GM19463 (cell line): ENCODE data around the gene CDHR1.
A peak's percentile ranks its signal among the peaks of the same experiment; 100 is the strongest.
"Not testable (repeated sequence)": the region's sequence is repeated elsewhere in the genome, so short reads cannot be mapped to it uniquely, and the experiment has no call there.

Experiments used
- ATAC-seq: cut with Tn5 transposase; IDR thresholded peaks from one replicate; pipeline ENCODE4 v1.9.1; 2021; ENCODE audit warnings: mild to moderate bottlenecking, moderate library complexity; ENCODE audit not compliant: unreplicated experiment

The CDHR1 gene

GRCh38 chr10:84194424-84195043 lies at the start of gene CDHR1:
CDHR1 (plus strand) TSS chr10:84194537; CDS start chr10:84194761, 224 bp downstream.
- ATAC-seq: peak; percentile 82

- no peak for ATAC-seq
Measured at GRCh38 chr10:84147347-84147746, 47.0 kb upstream of the CDHR1 start.

- not testable (repeated sequence) for ATAC-seq
Measured at GRCh38 chr10:84148006-84148597, 46.2 kb upstream of the CDHR1 start.

- no peak for ATAC-seq
Measured at GRCh38 chr10:84149854-84150253, 44.5 kb upstream of the CDHR1 start.

GRCh38 chr10:84152769-84153168 lies 41.6 kb upstream of the CDHR1 start:
- no peak for ATAC-seq

- no peak for ATAC-seq
Measured at GRCh38 chr10:84155521-84155920, 38.8 kb upstream of the CDHR1 start.

GRCh38 chr10:84156009-84156408 lies 38.3 kb upstream of the CDHR1 start:
- ATAC-seq: no peak

GRCh38 chr10:84156768-84157167 lies 37.6 kb upstream of the CDHR1 start:
- ATAC-seq: no peak

GRCh38 chr10:84158061-84158460 lies 36.3 kb upstream of the CDHR1 start:
- no peak for ATAC-seq

GRCh38 chr10:84158550-84158949 lies 35.8 kb upstream of the CDHR1 start:
- no peak for ATAC-seq

GRCh38 chr10:84159076-84159685 lies 35.2 kb upstream of the CDHR1 start:
- ATAC-seq: no peak

- no peak for ATAC-seq
Measured at GRCh38 chr10:84160663-84161362, 33.5 kb upstream of the CDHR1 start.

- ATAC-seq: no peak
Measured at GRCh38 chr10:84163996-84164395, 30.3 kb upstream of the CDHR1 start.

GRCh38 chr10:84164442-84164841 lies 29.9 kb upstream of the CDHR1 start:
- no peak for ATAC-seq

GRCh38 chr10:84166620-84167288 lies 27.6 kb upstream of the CDHR1 start:
- peak; percentile 47 for ATAC-seq

GRCh38 chr10:84167289-84167653 lies 27.1 kb upstream of the CDHR1 start:
- ATAC-seq: peak; percentile 12

GRCh38 chr10:84168382-84168781 lies 26.0 kb upstream of the CDHR1 start:
- not testable (repeated sequence) for ATAC-seq

GRCh38 chr10:84171237-84171636 lies 23.1 kb upstream of the CDHR1 start:
- ATAC-seq: not testable (repeated sequence)

GRCh38 chr10:84171700-84172466 lies 22.5 kb upstream of the CDHR1 start:
- ATAC-seq: peak; percentile 35
